Measurements from ENCODE around the gene METTL4. TPM values are rescaled to one million over a fixed set of nuclear protein-coding genes. Genes with fewer than 3 reads are reported as not detected.
A peak's percentile ranks its signal among the peaks of the same experiment; 100 is the strongest.

METTL4 gene, protein sequence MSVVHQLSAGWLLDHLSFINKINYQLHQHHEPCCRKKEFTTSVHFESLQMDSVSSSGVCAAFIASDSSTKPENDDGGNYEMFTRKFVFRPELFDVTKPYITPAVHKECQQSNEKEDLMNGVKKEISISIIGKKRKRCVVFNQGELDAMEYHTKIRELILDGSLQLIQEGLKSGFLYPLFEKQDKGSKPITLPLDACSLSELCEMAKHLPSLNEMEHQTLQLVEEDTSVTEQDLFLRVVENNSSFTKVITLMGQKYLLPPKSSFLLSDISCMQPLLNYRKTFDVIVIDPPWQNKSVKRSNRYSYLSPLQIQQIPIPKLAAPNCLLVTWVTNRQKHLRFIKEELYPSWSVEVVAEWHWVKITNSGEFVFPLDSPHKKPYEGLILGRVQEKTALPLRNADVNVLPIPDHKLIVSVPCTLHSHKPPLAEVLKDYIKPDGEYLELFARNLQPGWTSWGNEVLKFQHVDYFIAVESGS
- total RNA-seq (9.9 and 16.0 TPM in 2 replicates), polyA plus RNA-seq (7.4 and 7.6 TPM in 2 replicates)

DNA sequence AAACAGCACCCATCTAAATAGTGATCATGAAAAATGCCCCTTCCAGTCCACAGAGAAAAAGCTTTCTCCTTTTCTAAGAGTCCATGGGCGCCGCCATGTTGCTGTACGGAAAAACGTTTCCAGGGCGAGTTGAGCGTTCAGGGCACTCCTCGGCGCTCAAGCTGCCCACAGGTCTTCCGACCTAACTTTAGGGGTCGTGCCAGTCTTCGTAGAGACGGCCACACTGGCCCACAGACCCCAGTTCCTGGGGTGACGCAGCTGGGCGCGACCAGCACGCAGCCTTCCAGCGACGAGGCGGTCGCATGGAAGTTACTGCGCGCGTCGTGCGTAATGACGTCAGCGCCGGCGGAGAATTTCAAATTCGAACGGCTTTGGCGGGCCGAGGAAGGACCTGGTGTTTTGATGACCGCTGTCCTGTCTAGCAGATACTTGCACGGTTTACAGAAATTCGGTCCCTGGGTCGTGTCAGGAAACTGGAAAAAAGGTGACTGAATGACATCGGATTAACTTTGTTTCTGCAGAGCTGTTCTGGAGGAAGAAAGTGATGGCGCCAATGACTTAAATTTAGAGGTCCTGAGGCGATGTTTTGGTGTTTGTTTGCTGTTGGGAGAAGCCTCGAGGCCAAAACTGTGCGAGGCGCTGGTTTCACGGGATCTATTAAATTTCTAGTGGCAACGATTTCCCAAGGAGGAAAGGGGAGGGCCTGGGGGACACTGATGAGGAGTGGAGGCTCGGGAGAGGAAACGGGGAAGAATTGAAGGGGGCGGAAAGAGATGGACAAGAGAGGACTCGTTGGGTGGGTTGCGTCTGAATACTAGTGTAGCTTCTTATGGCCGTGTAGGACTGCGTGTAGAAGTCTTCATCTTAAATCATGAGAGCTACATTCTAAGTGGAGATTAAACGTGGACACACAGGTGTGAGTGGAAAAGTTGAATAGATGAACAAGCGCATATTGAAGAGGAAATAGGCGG is at the start of gene METTL4, which contains the start of gene NDC80:
Gene METTL4 (minus strand): TSS at position 306 of the 971 bp plus-strand sequence. CDS start 4,289 bp downstream, outside the sequence.
Gene NDC80 (plus strand): TSS at position 358 of the 971 bp plus-strand sequence. CDS start 1,429 bp downstream, outside the sequence.
- H4K20me1 ChIP-seq (ENCODE audit: insufficient read depth, poor library complexity, severe bottlenecking), result no peaks in the 10 kb centered on the region
- peak; percentile 91 for DNase-seq (ENCODE audit: low spot score)
- peak within 1 kb of the TSS; percentile 98 for H3K27ac ChIP-seq
- H3K79me2 ChIP-seq, result peaks cover 57% of the 10 kb centered on the region
- no peaks in the 10 kb centered on the region for H3K9me3 ChIP-seq (ENCODE audit: low read depth)
- under 1% methylated on average over 55 of the region's 55 CpGs for WGBS (ENCODE audit: low lambda C conversion rate, missing lambda C conversion rate)
- peak within 1 kb of the TSS; percentile 84 for H2AFZ ChIP-seq
- H3K4me2 ChIP-seq, result peak within 1 kb of the TSS; percentile 81
- H3K36me3 ChIP-seq (replicated peaks; ENCODE audit: insufficient read depth, low read depth), result no peaks in the 10 kb centered on the region
- TF ChIP-seq EZH2phosphoT487 (IDR thresholded peaks at IDR 0.05; ENCODE audit: low read depth, severe bottlenecking, unreplicated experiment), result no peak
- no peak for TF ChIP-seq EZH2 (IDR thresholded peaks at IDR 0.05; ENCODE audit: borderline replicate concordance)
- H3K4me1 ChIP-seq (ENCODE audit: insufficient read depth), result peaks cover 17% of the 10 kb centered on the region
- H3K9me2 ChIP-seq (replicated peaks; ENCODE audit: insufficient read depth), result no peaks in the 10 kb centered on the region
- peak within 1 kb of the TSS; percentile 67 for H3K4me3 ChIP-seq
- H3K27me3 ChIP-seq, result no peaks in the 10 kb centered on the region

DNA sequence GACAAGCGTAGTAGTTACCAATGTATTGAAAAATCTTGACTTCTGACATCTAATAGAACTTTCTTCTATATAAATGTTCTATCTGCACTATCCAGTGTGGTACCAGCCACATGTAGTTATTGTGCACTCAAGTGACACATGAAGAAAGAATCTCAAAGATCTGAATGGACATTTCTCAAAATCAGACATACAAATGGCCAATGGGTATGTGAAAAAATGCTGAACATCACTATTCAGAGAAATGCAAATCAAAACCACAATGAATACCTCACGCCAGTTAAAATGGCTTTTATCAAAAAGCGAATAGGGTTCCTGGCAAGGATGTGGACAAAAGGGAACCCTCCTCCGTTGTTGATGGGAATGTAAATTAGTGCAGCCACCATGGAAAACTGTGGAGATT is 46.7 kb upstream of the METTL4 start:
- Histone ChIP-seq H3K9me3 (ENCODE audit: low read depth) (no peaks in the 10 kb centered on the region), H3K4me1 (ENCODE audit: insufficient read depth) (no peaks in the 10 kb centered on the region), H3K27ac (no peak overlapping the region), H3K4me3 (no peak overlapping the region), H3K9me2 (replicated peaks; ENCODE audit: insufficient read depth) (no peaks in the 10 kb centered on the region), H3K36me3 (replicated peaks; ENCODE audit: insufficient read depth, low read depth) (no peaks in the 10 kb centered on the region), H3K79me2 (no peaks in the 10 kb centered on the region), H4K20me1 (ENCODE audit: insufficient read depth, poor library complexity, severe bottlenecking) (no peaks in the 10 kb centered on the region), H3K4me2 (no peak overlapping the region), H3K27me3 (no peaks in the 10 kb centered on the region), H2AFZ (no peak overlapping the region)
- no peak for DNase-seq (ENCODE audit: low spot score)
- TF ChIP-seq, protein P1, sequence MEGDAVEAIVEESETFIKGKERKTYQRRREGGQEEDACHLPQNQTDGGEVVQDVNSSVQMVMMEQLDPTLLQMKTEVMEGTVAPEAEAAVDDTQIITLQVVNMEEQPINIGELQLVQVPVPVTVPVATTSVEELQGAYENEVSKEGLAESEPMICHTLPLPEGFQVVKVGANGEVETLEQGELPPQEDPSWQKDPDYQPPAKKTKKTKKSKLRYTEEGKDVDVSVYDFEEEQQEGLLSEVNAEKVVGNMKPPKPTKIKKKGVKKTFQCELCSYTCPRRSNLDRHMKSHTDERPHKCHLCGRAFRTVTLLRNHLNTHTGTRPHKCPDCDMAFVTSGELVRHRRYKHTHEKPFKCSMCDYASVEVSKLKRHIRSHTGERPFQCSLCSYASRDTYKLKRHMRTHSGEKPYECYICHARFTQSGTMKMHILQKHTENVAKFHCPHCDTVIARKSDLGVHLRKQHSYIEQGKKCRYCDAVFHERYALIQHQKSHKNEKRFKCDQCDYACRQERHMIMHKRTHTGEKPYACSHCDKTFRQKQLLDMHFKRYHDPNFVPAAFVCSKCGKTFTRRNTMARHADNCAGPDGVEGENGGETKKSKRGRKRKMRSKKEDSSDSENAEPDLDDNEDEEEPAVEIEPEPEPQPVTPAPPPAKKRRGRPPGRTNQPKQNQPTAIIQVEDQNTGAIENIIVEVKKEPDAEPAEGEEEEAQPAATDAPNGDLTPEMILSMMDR (IDR thresholded peaks at IDR 0.05; ENCODE audit: poor library complexity), result no peak
- TF ChIP-seq EZH2 (IDR thresholded peaks at IDR 0.05; ENCODE audit: borderline replicate concordance) (no peak), EZH2phosphoT487 (IDR thresholded peaks at IDR 0.05; ENCODE audit: low read depth, severe bottlenecking, unreplicated experiment) (no peak)
- 96% methylated on average over 4 of the region's 4 CpGs for WGBS (ENCODE audit: low lambda C conversion rate, missing lambda C conversion rate)

DNA sequence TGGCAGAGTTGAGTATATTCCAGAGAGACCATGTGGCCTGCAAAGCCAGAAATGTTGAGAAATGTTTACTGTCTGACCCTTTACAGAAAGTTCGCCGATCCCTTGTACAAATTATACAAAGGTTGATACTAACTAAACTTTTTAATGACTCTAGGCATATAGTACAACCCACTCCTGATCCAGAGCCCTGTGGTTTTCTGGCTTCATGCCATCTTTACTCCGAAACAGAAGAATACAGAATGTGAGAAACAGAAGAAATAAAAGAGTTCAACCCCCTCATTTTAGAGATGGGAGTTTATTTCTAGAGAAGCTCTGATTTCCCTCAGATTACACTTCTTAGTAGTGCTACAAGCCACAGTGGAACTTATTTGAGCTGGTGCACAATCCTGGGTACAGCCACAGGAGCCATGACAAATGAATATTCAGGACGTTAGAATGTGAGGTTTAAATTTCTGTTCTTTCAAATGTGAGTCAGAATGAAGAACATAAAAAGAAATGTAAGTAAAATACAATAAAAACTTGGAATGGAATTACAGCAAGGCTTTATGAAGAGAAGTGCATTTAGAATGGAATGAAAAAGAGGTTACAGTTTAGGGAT is 46.2 kb upstream of the METTL4 start:
- no peak overlapping the region for H3K4me3 ChIP-seq

More for the DNA sequence above, 46.2 kb upstream of the METTL4 start:
- TF ChIP-seq, protein P1 (IDR thresholded peaks at IDR 0.05; ENCODE audit: poor library complexity), result no peak
- TF ChIP-seq EZH2 (IDR thresholded peaks at IDR 0.05; ENCODE audit: borderline replicate concordance) (no peak), EZH2phosphoT487 (IDR thresholded peaks at IDR 0.05; ENCODE audit: low read depth, severe bottlenecking, unreplicated experiment) (no peak)
- no peak for DNase-seq (ENCODE audit: low spot score)
- Histone ChIP-seq H3K4me1 (ENCODE audit: insufficient read depth) (no peaks in the 10 kb centered on the region), H3K79me2 (no peaks in the 10 kb centered on the region), H3K4me2 (no peak overlapping the region), H3K9me2 (replicated peaks; ENCODE audit: insufficient read depth) (no peaks in the 10 kb centered on the region), H4K20me1 (ENCODE audit: insufficient read depth, poor library complexity, severe bottlenecking) (no peaks in the 10 kb centered on the region), H2AFZ (no peak overlapping the region), H3K9me3 (ENCODE audit: low read depth) (no peaks in the 10 kb centered on the region), H3K27ac (no peak overlapping the region), H3K27me3 (no peaks in the 10 kb centered on the region), H3K36me3 (replicated peaks; ENCODE audit: insufficient read depth, low read depth) (no peaks in the 10 kb centered on the region)
- WGBS (ENCODE audit: low lambda C conversion rate, missing lambda C conversion rate), result 78% methylated on average over 4 of the region's 4 CpGs
